Lung (tissue), 12 donors: ENCODE data around the gene MAPKAPK5. TPM values are rescaled to one million over a fixed set of nuclear protein-coding genes. Genes with fewer than 3 reads are reported as not detected.
"Not testable (repeated sequence)": the region's sequence is repeated elsewhere in the genome, so short reads cannot be mapped to it uniquely, and the experiment has no call there.

Experiments
- ATAC-seq: fragments of 200-7000 bp; cut with Tn5 transposase; one replicate; pipeline ENCODE4 v1.9.1; 2020; ENCODE audit warnings: moderate number of reproducible peaks; ENCODE audit not compliant: insufficient read depth, low FRiP score
- DNase-seq, 3 donors: peaks; one replicate each; pipeline ENCODE4 v3.0.0-alpha.2; 2013 to 2017
- H3K27ac ChIP-seq, 2 donors: one replicate each; pipeline ENCODE4 v1.5.1; 2013; ENCODE audit warnings: mild to moderate bottlenecking in 2 of 2, moderate library complexity in 2 of 2, control low read depth in 1 of 2, inconsistent platforms in 1 of 2, low read depth in 1 of 2, low read length in 1 of 2
- H3K27me3 ChIP-seq, 3 donors: one replicate each; pipeline ENCODE4 v1.5.1; 2013; ENCODE audit warnings: low read length in 2 of 3; ENCODE audit not compliant: control insufficient read depth in 3 of 3, insufficient read depth in 3 of 3
- H3K36me3 ChIP-seq, 4 donors: one replicate each; pipeline ENCODE4 v1.5.1; 2013; ENCODE audit warnings: low read length in 4 of 4, mild to moderate bottlenecking in 1 of 4, moderate library complexity in 1 of 4; ENCODE audit not compliant: control insufficient read depth in 4 of 4, insufficient read depth in 4 of 4
- H3K4me1 ChIP-seq, 5 donors: one replicate each; pipeline ENCODE4 v1.5.1; 2013; ENCODE audit warnings: low read length in 5 of 5, mild to moderate bottlenecking in 2 of 5, moderate library complexity in 1 of 5; ENCODE audit not compliant: control insufficient read depth in 5 of 5, insufficient read depth in 5 of 5
- H3K4me3 ChIP-seq: one replicate; pipeline ENCODE4 v1.5.1; 2013; ENCODE audit warnings: mild to moderate bottlenecking, control low read depth, moderate library complexity
- H3K9ac ChIP-seq, 2 donors: one replicate each; pipeline ENCODE4 v1.5.1; 2013; ENCODE audit warnings: low read length in 2 of 2, control low read depth in 1 of 2; ENCODE audit not compliant: insufficient read depth in 1 of 2
- H3K9me3 ChIP-seq, 4 donors: one replicate each; pipeline ENCODE4 v1.5.1; 2013; ENCODE audit warnings: low read length in 3 of 4, mild to moderate bottlenecking in 1 of 4, moderate library complexity in 1 of 4; ENCODE audit not compliant: control insufficient read depth in 4 of 4, insufficient read depth in 3 of 4
- CTCF ChIP-seq: IDR thresholded peaks from 2 replicates; pipeline ENCODE4 v1.5.1; 2012; ENCODE audit warnings: mild to moderate bottlenecking; ENCODE audit errors: control extremely low read depth, extremely low read depth
- WGBS, 2 donors: extraction: QIAGEN DNeasy Blood & Tissue Kit; methylation state at CpG; one replicate each; pipeline ENCODE4 v1.1.7; 2013; 5-methylcytosine and 5-hydroxymethylcytosine counted together
- polyA plus RNA-seq, 2 donors: library from polyadenylated mRNA; stranded (reverse); fragments of 200-250 nt; gene quantifications; one replicate each; pipeline ENCODE4 v1.2.1, GENCODE V29; 2013
- total RNA-seq, 2 donors: library from RNA; depleted of rRNA in 1 of 2; stranded (reverse); fragments of >200 nt in 1 of 2; gene quantifications; one replicate each; pipeline ENCODE4 v1.2.1, GENCODE V29; 2014 to 2021
- donor health status: control.
- donor health status: control.
- donor health status: Bipolar disorder and iron deficiency.
- donor health status: healthy.
- donor health status: DM: yes; HTN: yes; CAD: no.

MAPKAPK5 gene
- total and polyA plus RNA-seq, 4 donors, result 15.4 to 46.3 (median 37.2) TPM

- Histone ChIP-seq H3K27ac (no peak overlapping the region), H3K4me3 (no peak overlapping the region), H3K9me3 (peaks cover 0 to 4% (median 0%) of the 10 kb centered on the region in 4 donors), H3K4me1 (no peaks in the 10 kb centered on the region), H3K9ac (no peak overlapping the region), H3K36me3 (no peaks in the 10 kb centered on the region), H3K27me3 (no peaks in the 10 kb centered on the region)
- DNase-seq (no peak), ATAC-seq (no peak)
- WGBS, 2 donors, result 73 to 74% methylated on average over 2 of the region's 2 CpGs
- no peak for TF ChIP-seq CTCF
These were observed 15.0 kb upstream of the MAPKAPK5 start for GRCh38 chr12:111826992-111827391.

- DNase-seq, result no peak
- Histone ChIP-seq H3K4me1 (no peaks in the 10 kb centered on the region), H3K36me3 (no peaks in the 10 kb centered on the region), H3K27ac (no peak overlapping the region), H3K4me3 (no peak overlapping the region), H3K27me3 (no peaks in the 10 kb centered on the region), H3K9ac (no peak overlapping the region), H3K9me3 (peaks cover 0 to 4% (median 0%) of the 10 kb centered on the region in 4 donors)
- 91% methylated on average over 4 of the region's 4 CpGs for WGBS, 2 donors
- no peak for TF ChIP-seq CTCF
- no peak for ATAC-seq
These were observed 14.1 kb upstream of the MAPKAPK5 start for GRCh38 chr12:111827907-111828306.

GRCh38 chr12:111828338-111828979, 13.6 kb upstream of the MAPKAPK5 start:
- no peak for TF ChIP-seq CTCF
- H3K9ac ChIP-seq, result no peak overlapping the region
- H3K36me3 ChIP-seq, result no peaks in the 10 kb centered on the region
- no peak for DNase-seq
- H3K4me1 ChIP-seq, result no peaks in the 10 kb centered on the region
- H3K27me3 ChIP-seq, result no peaks in the 10 kb centered on the region
- H3K4me3 ChIP-seq, result no peak overlapping the region
- peaks cover 0 to 4% (median 0%) of the 10 kb centered on the region in 4 donors for H3K9me3 ChIP-seq
- H3K27ac ChIP-seq, result no peak overlapping the region
- no peak for ATAC-seq
- WGBS, 2 donors, result 87 to 89% methylated on average over 8 of the region's 8 CpGs

DNA sequence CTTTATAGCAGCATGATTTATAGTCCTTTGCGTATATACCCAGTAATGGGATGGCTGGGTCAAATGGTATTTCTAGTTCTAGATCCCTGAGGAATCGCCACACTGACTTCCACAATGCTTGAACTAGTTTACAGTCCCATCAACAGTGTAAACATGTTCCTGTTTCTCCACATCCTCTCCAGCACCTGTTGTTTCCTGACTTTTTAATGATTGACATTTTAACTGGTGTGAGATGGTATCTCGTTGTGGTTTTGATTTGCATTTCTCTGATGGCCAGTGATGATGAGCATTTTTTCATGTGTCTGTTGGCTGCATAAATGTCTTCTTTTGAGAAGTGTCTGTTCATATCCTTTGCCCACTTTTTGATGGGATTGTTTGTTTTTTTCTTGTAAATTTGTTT, 12.4 kb upstream of the MAPKAPK5 start:
- WGBS, 2 donors, result 68 to 76% methylated on average over 3 of the region's 3 CpGs
- H3K9ac ChIP-seq, H3K9me3 ChIP-seq, H3K27me3 ChIP-seq, H3K36me3 ChIP-seq, DNase-seq, H3K4me3 ChIP-seq, ATAC-seq, H3K27ac ChIP-seq, H3K4me1 ChIP-seq: not testable (repeated sequence)

DNA sequence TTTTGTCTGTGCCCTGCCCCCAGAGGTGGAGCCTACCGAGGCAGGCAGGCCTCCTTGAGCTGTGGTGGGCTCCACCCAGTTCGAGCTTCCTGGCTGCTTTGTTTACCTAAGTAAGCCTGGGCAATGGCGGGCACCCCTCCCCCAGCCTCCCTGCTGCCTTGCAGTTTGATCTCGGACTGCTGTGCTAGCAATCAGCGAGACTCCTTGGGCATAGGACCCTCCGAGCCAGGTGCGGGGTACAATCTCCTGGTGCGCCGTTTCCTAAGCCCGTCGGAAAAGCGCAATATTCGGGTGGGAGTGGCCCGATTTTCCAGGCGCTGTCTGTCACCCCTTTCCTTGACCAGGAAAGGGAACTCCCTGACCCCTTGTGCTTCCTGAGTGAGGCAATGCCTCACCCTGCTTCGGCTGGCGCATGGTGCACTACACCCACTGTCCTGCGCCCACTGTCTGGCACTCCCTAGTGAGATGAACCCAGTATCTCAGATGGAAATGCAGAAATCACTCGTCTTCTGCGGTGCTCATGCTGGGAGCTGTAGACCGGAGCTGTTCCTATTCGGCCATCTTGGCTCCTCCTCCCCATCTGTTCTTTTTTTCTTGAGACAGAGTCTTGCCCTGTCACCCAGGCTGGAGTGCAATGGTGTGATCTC, 7.2 kb upstream of the MAPKAPK5 start:
- not testable (repeated sequence) for H3K4me1 ChIP-seq, DNase-seq, H3K36me3 ChIP-seq, H3K4me3 ChIP-seq, H3K9ac ChIP-seq, ATAC-seq, H3K27me3 ChIP-seq, H3K9me3 ChIP-seq
- H3K27ac ChIP-seq, result peak overlapping the region in 1 of 2 donors; percentile 84
- WGBS, 2 donors, result 35 to 51% methylated on average over 22 of the region's 22 CpGs

- 93 to 96% methylated on average over 28 of the region's 28 CpGs for WGBS, 2 donors
- H3K27me3 ChIP-seq, H3K4me1 ChIP-seq, H3K36me3 ChIP-seq, DNase-seq, H3K4me3 ChIP-seq, ATAC-seq, H3K9me3 ChIP-seq, H3K9ac ChIP-seq: not testable (repeated sequence)
- H3K27ac ChIP-seq, result peak overlapping the region in 1 of 2 donors; percentile 84
These were observed 6.4 kb upstream of the MAPKAPK5 start for GRCh38 chr12:111835531-111836181.
